Endothelial cell of umbilical vein (primary cell): ENCODE measurements around the gene NBEA.

Experiments used
- CTCF ChIP-seq, 2 donors: IDR thresholded peaks; 1 replicate in 1 of 2; 2 replicates in 1 of 2; pipeline ENCODE4 v1.5.1; 2011; ENCODE audit warnings: low read length in 2 of 2, mild to moderate bottlenecking in 2 of 2, moderate library complexity in 2 of 2, control low read depth in 1 of 2, inconsistent platforms in 1 of 2, low read depth in 1 of 2; ENCODE audit not compliant: insufficient read depth in 1 of 2; ENCODE audit errors: extremely low read depth in 1 of 2
- EZH2 ChIP-seq: IDR thresholded peaks from 2 replicates; pipeline ENCODE4 v1.6.1; 2012; ENCODE audit warnings: borderline replicate concordance, low read depth, mild to moderate bottlenecking, moderate library complexity, low read length, inconsistent platforms; ENCODE audit not compliant: severe bottlenecking
- FOS ChIP-seq: IDR thresholded peaks from 2 replicates; pipeline ENCODE4 v1.6.1; 2011; ENCODE audit warnings: mild to moderate bottlenecking, low read length, moderate library complexity, borderline replicate concordance; ENCODE audit not compliant: insufficient read depth
- GATA2 ChIP-seq: IDR thresholded peaks from 2 replicates; pipeline ENCODE4 v1.7.0; 2011; ENCODE audit warnings: low read depth, mild to moderate bottlenecking, moderate library complexity, mixed read lengths, low read length; ENCODE audit not compliant: insufficient read length, insufficient read depth
- JUN ChIP-seq: IDR thresholded peaks from 2 replicates; pipeline ENCODE4 v1.6.1; 2011; ENCODE audit warnings: borderline replicate concordance, low read depth; ENCODE audit not compliant: insufficient read length, insufficient read depth
- MYC ChIP-seq: IDR thresholded peaks from one replicate; pipeline ENCODE4 v1.6.1; 2011; ENCODE audit warnings: mild to moderate bottlenecking, low read depth, low read length
- POLR2A ChIP-seq: IDR thresholded peaks from 2 replicates; pipeline ENCODE4 v1.6.1; 2012; ENCODE audit warnings: low read depth, mild to moderate bottlenecking, control low read depth, low read length
- POLR2AphosphoS5 ChIP-seq: IDR thresholded peaks from 2 replicates; pipeline ENCODE4 v1.6.1; 2012; ENCODE audit warnings: low read depth, mild to moderate bottlenecking, control low read depth, low read length, moderate library complexity; ENCODE audit not compliant: insufficient read depth
- TF ChIP-seq, protein P1 (sequence below): IDR thresholded peaks from 2 replicates; pipeline ENCODE4 v1.6.1; 2011; ENCODE audit not compliant: insufficient read depth, insufficient read length

GRCh38 chr13:35565273-35565672 lies 623.2 kb downstream of the NBEA start:
- TF ChIP-seq CTCF (IDR thresholded peaks at IDR 0.05; ENCODE audit: extremely low read depth in 1 of 2, insufficient read depth in 1 of 2, low read depth in 1 of 2, low read length in 2 of 2) (no peak), EZH2 (no peak), POLR2AphosphoS5 (no peak), POLR2A (no peak), FOS (no peak), MYC (no peak), JUN (no peak), GATA2 (no peak)
- TF ChIP-seq, protein P1, sequence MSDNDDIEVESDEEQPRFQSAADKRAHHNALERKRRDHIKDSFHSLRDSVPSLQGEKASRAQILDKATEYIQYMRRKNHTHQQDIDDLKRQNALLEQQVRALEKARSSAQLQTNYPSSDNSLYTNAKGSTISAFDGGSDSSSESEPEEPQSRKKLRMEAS: no peak
